GM13976 (cell line): ENCODE results near the gene CEP19.
"Not testable (repeated sequence)": the region's sequence is repeated elsewhere in the genome, so short reads cannot be mapped to it uniquely, and the experiment has no call there.

Experiments
- DNase-seq: peaks from one replicate; pipeline ENCODE4 v3.0.0; 2012; ENCODE audit warnings: low spot score
- CTCF ChIP-seq: IDR thresholded peaks from 2 replicates; pipeline ENCODE4 v1.5.1; 2012; ENCODE audit warnings: borderline replicate concordance, mild to moderate bottlenecking; ENCODE audit not compliant: insufficient read depth; ENCODE audit errors: extremely low read depth, missing control alignments, control extremely low read depth
- in situ Hi-C: fragments of 300-500 bp; cut with MboI; formaldehyde crosslinking; loops from one replicate; pipeline ENCODE4 v1.12.0; 2022; ENCODE audit warnings: low sequenced_read_pairs, mixed read lengths, inconsistent platforms; ENCODE audit not compliant: unreplicated experiment

Gene CEP19, protein sequence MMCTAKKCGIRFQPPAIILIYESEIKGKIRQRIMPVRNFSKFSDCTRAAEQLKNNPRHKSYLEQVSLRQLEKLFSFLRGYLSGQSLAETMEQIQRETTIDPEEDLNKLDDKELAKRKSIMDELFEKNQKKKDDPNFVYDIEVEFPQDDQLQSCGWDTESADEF

GRCh38 chr3:196711838-196712513, at the start of gene CEP19, which contains the start of gene PIGX:
Gene CEP19 (minus strand): TSS chr3:196712250. CDS start chr3:196708657, 3,593 bp downstream.
Gene PIGX (plus strand): TSS chr3:196712377.
- no peak for TF ChIP-seq CTCF
- DNase-seq = peak; percentile 96
- in situ Hi-C loops = no loop called here

DNA sequence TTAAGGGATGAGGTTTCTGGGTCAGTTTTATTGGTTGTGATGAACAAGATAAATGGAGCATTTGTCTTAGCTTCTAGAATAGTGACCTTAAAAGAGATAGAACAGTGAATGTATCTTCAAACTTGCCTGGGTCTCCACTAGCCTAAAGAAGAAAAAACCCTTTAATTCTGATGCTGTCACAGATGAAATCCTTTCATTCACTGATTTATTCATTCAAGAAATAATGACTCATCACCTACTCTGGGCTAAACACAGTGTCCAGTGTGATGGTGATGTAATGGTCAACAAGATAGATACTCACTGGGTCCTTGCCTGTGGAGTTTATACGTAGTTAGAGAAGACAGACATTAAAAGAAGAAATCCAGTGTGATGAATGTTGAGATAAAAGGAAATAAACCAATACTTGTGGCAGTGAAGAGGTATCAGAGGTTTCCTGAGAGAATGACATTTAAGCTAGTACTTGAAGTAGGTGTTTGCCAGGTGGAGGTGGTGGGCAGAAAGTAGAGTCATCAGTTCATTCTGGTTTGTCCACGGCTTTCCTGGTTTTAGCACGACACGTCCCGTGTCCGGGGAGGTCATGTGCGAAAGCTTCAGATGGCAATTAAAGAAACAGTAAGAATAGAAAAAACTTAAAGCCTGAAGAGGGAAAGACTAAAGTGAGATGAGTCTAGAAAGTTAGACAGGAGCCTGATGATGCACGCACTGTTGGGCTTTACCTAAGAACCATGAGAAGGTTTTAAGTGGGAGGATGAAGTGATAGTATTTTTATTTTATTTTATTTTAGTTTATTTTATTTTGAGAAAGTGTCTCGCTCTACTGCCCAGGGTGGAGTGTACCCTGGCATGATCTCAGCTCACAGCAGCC, 46.1 kb upstream of the CEP19 start:
- no peak for TF ChIP-seq CTCF
- no peak for DNase-seq
- in situ Hi-C loops = no loop called here

DNA sequence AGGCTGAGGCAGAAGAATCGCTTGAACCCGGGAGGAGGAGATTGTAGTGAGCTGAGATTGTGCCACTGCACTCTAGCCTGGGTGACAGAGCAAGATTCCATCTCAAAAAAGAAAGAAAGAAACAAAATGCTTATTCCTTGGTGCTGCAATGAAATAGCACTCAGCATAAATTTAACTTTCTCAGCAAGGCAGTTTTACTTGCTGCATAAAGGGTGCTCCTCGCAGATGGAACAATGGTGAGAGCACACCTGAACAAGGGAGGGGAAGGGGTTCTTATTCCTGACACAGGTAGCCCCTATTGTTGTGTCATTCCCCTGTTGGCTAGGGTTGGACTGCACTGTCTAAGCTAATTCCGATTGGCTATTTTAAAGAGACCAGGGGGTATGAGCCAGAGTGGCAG, 44.7 kb upstream of the CEP19 start:
- no peak for DNase-seq
- in situ Hi-C loops = no loop called here
- no peak for TF ChIP-seq CTCF

DNA sequence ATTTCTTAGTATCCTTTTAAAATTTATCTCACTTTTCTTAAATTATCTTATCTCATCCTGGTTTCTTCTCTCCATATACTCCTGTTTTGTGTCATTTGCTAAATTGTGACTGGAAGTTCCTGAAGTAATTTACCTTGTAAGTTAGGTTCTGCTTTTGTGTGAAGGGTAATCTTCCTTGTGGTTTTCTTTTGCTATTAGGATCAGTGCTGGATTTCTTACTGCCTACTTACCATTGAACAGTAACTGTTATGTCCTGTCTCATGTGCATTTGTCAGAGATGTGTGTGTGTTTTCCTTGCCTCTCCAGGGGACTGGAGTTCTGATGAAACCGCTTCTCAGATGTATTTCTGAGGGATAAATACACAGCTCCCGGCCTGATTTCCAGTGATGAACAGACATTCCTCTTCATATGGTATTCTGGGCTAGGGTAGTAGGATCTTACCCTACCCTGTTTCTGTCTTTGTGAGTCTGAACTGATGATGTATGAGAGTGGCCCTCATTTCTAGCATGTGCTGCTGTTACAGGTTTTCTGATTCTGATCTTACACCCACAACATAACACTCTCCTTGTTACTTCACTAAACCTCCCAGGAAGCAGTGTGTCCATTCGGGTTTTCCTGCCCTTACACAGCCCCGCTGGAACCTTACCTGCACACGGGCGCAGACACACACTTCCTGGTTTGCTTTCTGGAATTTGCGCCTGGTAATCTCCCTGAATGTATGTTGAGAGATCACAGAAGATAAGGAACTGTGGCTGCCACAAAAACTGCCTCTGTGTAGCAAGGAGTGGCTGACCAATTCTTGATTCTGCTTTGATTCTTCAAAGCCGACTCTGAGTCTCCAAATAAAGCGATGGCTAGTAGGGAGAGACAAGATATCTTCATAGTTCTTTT, 42.3 kb upstream of the CEP19 start:
- no peak for TF ChIP-seq CTCF
- in situ Hi-C loops = no loop called here
- no peak for DNase-seq

GRCh38 chr3:196753201-196753600, 41.2 kb upstream of the CEP19 start:
- TF ChIP-seq CTCF = no peak
- in situ Hi-C loops = no loop called here

GRCh38 chr3:196749125-196749524, 37.1 kb upstream of the CEP19 start:
- no peak for DNase-seq
- TF ChIP-seq CTCF = no peak
- in situ Hi-C loops = no loop called here

More at GRCh38 chr3:196753201-196753600, 41.2 kb upstream of the CEP19 start:
- DNase-seq = no peak

- in situ Hi-C loops, DNase-seq: not testable (repeated sequence)
These were observed 31.5 kb upstream of the CEP19 start for GRCh38 chr3:196743569-196743968.
